Stimulated activated naive CD8-positive, alpha-beta T cell treated with anti-CD3 and anti-CD28 coated beads, Interleukin-15, Interleukin-2, amounts not matched to agents 100 U/mL and 50 U/mL, for 24 hours (primary cell): Measurements from ENCODE around the gene C2orf80.
A peak's percentile ranks its signal among the peaks of the same experiment; 100 is the strongest.
"Not testable (repeated sequence)": the region's sequence is repeated elsewhere in the genome, so short reads cannot be mapped to it uniquely, and the experiment has no call there.

ENCODE experiments used
- ATAC-seq: fragments of 150-1000 bp; cut with Tn5 transposase; one replicate; pipeline ENCODE4 v1.10.0; 2021
- DNase-seq: peaks from one replicate; pipeline ENCODE4 v3.0.0; 2021

C2orf80 gene

DNA sequence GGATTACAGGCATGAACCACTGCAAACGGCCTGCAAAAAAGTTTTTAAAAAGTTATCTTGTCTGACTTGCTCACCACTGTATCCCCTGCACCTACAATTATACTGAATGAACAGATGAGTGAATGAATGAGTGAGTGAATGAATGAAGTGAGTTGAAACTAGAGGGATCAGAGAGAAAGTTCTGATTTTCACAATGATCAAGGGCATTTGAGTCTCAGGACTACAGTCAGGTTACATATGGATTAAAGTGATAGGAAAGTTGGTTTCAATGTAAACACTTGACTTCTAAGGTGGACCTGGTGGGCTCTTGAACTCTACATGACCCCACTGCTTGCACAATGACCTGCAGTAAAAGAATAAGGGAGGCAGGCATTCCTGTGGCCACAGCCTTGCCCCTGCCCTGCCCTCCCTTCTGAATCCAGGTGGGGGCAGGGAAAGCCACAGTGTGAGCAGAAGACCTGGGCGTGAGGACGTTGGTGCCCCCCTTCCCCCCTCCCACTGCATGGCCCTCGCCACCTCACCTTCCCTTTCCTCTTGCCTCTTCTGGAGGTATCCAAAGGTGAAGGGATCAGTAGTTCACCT is 10.7 kb downstream of the C2orf80 start:
- ATAC-seq (no peak), DNase-seq (no peak)

DNA sequence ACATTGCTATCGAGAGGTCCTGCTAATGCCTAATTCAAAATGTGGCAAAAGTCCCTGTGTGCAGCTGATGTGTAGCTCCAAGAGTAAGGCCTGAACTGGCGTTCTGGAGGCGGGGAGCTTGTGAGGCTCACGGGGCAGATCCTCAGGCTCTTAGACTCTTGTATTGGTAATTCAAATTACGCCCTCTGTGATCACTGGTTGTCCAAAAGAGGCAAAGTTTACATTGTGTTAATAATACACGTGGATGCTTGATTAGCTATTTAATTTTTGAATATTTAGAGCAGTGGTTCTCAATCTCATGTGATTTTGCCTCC is 14.0 kb downstream of the C2orf80 start:
- DNase-seq (no peak), ATAC-seq (no peak)

DNA sequence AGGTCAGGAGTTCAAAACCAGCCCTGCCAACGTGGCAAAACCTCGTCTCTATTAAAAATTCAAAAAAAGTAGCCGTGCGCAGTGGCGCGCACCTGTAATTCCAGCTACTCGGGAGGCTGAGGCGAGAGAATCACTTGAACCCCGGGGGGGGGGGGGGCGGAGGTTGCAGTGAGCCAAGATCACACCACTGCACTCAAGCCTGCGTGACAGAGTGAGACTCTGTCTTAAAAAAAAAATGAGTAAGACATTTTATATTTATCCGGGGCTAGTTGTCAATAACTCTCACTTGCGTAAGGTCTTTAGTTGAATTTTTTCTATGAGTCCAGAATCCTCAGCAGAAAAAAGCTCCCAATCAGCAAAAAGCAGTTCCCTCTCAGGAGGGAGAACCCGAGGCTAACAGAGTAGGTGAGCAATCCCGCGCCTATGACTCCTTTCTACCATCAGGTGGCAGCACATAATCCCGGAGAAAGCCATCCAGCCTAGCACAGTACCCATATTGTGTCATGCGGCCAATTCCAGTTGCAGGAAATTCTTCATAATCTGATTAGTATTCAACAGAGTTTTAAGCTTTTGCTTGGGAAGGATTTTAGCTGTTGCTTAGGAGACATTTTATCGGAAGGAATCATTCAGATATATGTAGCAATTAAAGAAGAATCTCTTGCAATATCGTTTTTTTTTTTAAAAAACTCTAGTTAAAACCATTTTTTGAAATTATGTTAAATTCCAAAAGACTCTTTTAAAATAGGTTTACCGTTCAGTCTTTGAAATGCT is 14.6 kb downstream of the C2orf80 start:
- DNase-seq: peak; percentile 63
- peak; percentile 97 for ATAC-seq

DNA sequence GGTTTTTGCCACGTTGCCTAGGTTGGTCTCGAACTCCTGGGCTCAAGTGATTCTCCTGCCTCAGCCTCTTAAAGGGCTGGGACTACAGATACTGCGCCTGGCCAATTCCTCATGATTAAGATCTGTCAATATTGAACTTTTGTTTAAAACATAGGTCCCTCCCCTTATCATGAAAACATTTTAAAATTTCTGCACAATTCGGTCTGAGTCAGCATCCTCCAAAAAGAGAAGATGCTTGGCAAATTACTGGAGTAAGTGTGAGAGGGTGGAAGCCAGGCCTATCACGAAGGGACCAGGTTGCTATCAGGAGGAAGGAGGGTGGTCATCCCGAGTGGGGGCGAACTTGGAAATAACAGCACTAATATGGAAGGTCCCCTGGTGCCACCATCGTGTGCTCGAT is 15.7 kb downstream of the C2orf80 start:
- ATAC-seq: no peak

DNA sequence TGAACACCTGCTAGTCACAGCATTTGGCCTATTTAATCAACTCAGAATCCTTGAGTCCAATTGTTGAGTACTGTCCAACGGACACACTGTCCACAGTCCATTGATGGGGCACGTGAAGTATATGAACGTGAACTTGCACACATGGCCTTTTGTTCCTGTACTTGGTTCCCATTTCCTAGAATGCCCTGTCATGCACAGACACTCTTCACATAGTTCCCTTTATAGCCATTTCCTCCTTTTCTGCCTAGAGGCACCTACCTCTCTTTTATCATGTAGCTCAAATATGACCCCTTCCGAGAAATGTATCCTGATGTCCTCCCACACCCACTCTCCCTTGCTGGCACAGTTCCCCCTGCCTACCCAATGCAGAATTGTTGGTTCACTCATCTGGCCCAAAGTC is 17.7 kb downstream of the C2orf80 start:
- DNase-seq (no peak), ATAC-seq (no peak)

More for the DNA sequence above, 15.7 kb downstream of the C2orf80 start:
- no peak for DNase-seq

DNA sequence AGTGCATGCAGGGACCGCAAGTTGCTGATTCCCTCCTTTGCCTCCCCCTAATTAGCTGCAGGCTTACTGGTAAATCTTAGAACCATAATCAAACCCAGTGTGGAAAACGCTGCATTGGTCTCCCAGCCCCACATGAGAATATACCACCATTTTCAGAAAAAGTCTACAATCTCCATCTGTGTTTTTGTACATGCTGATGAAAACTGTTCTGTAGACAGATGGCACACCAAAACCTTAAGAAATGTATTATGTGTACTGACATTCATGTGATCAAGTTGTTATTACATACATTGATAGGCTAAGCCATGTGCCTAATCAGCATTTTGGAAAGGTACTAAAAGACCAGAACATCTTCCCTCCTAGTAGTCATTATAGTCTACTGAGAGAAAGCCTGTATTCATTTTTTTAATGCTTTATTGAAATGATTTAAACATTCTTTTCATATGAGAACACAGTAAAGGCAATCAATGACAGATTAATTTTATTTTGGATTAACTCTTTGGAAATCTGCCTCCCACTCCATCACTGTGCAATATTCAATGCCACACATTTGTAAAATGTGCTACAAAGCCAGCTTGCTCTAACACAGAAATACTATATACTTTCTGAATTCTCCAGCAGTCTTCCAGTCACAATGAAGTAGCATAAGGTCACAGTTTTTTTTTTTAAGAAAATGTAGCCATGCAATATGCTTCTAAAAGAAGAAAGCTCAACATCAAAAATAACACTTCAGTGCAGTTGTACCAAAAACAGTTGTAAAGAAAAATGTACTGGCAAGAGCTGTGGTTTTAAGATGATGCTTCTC is 24.7 kb downstream of the C2orf80 start:
- DNase-seq: no peak
- no peak for ATAC-seq

DNA sequence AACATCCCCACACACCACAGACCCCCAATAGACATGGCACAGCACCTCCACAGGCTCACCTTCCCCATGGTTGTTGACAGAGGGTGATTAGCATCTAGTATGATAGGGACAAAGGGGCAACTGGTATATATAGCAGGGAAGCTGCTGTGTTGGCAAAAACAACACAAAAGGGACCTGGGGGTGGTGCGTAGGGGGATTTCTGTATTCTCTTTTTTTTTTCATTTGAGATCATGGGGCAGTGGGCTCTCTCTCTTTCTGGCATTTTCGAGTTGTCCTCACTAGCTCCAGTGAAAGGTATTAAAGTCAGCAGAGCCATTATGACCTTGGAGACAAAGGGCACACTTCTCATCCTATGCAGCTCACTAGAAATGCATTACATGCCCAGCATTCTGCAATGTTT is 26.3 kb downstream of the C2orf80 start, which contains the start of gene CRYGA:
TSS of gene CRYGA (minus strand) at position 101 of the 400 bp plus-strand sequence. CDS start at position 68, 33 bp downstream.
- no peak for DNase-seq
- ATAC-seq: no peak

DNA sequence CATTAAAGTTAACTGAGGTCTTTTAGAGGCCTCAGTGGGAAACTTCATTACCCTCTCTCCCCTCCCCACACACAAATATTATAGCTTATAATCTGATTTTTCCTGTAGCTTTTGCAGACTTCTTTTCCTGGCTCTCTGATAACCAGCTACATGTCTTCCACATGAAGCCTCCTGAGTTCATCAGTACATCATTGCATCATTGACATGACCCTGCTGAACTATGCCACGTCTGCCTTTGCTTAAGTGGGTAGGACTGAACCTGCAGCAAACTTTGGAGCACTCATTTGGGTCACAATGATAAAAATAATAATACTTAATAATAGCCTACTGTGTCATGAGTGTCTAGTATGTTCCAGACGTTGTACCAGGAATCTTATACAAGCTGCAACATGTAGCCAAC is 33.4 kb downstream of the C2orf80 start:
- no peak for DNase-seq
- ATAC-seq: no peak

DNA sequence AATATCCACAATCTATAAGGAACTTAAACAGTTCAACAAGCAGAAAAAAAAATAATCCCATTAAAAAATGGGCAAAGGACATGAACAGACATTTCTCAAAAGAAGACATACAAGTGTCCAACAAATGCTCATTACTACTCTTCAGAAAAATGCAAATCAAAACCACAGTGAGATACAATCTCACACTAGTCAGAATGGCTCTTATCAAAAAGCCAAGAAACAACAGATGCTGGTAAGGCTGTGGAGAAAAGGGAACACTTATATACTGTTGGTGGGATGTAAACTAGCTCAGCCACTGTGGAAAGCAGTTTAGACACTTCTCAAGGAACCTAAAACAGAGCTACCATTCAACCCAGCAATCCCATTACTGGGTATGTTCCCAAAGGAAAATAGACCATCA is 36.7 kb downstream of the C2orf80 start:
- no peak for ATAC-seq
- DNase-seq: no peak

DNA sequence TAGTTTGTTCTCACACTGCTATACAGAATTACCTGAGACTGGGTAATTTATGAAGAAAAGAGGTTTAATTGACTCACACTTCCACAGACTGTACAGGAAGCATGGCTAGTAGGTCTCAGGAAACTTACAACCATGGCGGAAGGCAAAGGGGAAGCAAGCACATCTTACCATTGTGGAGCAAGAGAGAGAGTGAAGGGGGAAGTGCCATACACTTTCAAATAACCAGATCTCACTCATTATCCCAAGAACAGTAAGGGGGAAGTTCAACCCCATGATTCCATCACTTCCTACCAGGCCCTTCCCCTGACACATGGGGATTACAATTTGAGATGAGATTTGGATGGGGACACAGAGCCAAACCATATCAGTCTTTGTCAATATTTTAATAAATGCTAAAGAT is 38.9 kb downstream of the C2orf80 start:
- ATAC-seq (no peak), DNase-seq (no peak)

DNA sequence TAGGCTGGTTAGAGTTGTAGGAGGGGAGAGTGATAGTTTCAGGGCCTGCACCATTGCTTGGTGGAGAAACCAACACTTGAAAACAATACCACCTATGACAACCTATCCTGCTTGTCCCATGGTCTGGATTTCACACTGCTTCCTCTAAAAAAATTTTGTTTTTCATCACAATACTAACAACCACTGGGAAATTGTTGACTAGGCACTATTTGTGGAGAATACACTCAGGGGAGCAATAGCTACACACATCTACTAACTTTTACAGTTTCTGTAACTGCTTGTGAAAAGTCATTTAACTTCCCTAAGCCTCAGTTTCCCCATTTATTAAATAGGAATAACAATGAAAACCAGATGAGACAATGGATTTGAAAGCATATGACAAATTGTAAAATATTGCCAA is 39.7 kb downstream of the C2orf80 start:
- DNase-seq (no peak), ATAC-seq (no peak)

DNA sequence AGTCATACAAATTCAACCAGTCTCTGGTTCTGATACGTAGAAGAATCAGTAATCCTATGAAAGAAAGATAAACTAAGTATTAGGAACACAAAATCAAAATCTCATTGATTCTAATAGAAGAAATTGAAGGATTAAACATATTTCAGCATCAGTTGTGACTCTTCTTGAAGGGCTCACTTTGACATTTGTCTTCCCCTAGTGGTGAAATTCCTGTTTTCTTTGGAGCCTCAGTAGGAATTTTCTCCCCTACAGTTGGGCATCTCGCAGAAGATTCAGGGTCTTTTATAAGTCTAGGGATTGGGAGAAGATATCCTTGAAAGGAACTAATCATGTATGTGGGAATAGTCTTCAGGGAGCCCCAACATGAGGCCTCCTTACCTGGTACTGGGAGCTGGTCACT is 41.0 kb downstream of the C2orf80 start:
- DNase-seq (no peak), ATAC-seq (no peak)

DNA sequence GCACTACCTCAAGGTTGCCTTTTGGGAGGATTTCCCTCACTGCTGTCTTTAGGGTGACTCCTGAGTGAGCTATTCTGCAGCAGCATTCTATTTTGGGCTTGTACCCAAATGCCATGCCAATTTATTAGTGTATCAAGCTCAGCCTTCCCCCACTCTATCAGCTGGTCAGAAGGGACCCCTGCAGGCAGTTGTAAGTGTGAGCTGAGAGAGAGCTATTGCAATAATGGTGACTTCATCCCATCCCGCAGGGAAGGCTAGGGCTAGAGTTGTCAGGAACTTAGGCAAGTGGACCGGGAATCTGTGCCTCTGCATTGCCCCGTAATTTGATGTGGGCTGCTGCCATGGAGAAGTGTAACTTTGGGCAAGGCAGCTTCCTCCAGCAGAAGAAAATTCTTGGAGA is 42.1 kb downstream of the C2orf80 start:
- ATAC-seq: no peak
- DNase-seq: no peak

DNA sequence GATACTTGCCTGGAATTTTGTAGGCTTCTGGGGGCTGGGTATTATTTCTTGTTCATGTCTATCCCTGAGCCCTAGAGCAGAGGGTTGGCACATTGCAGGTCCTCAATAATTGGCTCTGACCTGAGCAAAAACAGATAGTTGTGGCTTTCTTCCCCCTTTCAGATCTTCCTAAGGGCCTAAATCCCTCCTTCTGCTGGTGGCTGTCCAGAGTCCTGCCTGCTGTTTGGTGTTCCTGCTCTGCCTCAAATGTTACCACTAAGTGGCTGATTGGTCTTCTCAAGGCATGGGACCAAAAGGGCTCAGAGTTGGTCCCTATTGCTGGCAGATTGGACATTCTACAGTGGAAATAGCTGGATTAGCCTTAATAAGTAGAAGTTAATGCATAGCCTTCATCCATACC is 42.8 kb downstream of the C2orf80 start:
- DNase-seq (no peak), ATAC-seq (no peak)

DNA sequence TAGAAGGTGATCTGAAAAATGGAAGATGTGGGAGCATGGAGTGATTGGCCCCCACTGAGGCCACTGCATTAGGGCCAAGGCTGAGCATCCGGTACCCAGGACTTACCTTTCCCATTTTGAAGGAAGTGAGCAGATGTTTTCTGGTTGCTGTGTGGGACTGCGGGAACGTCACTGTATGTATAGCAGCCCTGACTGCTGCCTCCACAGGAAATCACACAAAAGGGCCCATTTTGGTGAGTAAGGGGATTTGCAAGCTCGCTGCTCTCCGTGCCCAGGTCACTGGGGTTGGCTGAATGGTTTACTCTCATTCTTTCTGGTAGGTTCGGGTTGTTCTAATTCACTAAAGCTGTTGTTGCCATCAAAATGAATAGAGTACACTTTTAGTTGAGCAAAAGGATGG is 43.8 kb downstream of the C2orf80 start, which contains the start of gene CRYGB:
TSS of gene CRYGB (minus strand) at position 153 of the 400 bp plus-strand sequence. CDS start at position 115, 38 bp downstream.
- no peak for ATAC-seq
- DNase-seq: no peak

DNA sequence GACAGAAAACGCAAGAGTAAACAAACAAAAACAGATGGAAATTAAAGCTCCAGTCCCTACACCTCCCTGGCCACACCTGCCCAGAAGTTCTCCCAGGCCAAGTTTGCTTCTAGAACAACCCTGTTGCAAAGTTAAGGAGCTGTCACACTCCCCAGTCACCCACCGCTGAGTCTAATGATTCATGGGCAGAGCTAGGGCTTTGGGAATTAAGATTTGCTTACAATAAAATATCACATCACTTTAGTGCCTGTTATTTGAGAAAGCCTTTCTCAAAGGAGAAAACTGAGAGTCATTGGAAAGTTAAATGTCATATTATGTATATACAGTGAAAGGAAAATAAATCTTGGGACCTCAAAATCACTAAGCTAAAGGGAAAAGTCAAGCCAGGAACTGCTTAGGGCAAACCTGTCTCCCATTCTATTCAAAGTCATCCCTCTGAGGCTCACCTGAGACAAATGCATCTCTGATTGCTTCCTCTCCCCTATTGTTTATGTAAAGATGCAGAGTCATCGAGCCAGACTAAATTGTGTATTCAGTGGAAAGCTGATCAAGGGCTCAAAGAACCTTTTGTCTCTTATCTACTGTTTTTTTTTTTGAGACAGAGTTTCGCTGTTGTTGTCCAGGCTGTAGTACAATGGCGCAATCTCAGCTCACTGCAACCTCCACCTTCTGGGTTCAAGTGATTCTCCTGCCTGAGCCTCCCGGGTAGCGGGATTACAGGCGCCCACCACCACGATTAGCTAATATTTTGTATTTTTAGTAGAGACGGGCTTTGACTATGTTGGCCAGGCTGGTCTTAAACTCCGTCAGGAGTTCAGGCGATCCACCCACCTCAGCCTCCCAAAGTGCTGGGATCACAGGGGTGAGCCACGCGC is 46.7 kb downstream of the C2orf80 start:
- no peak for ATAC-seq
- DNase-seq: no peak

DNA sequence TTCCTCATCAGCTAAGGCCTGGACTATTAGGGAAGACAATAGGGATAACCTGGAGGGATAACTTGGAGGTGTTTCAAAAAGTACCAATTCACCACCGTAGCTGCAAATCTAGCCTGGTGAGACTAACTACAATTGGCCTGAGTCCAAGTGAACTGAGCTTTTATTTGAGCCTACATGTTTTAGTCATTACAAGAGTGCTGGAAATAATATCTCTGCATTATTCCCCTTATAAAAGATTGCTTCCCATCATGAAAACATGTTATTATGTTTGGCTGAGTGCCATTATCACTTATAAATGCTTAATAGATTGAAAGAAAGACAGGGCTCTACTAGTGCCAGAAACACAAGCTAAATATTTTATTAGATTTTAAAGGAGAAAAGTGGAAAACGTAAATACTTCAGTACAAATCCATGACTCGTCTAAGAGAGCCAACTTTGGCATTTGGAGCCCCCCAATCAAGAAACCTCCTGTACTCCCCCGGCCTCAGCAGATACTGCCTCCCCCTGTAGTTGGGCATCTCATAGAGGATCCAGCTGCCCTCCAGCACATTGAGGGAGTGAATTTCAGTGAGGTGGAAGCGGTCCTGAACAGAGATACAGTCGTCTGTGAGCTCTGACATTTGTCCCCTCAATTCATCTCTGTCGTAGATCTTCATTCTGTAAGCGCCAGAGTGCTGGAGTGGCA is 47.4 kb downstream of the C2orf80 start:
- no peak for ATAC-seq

DNA sequence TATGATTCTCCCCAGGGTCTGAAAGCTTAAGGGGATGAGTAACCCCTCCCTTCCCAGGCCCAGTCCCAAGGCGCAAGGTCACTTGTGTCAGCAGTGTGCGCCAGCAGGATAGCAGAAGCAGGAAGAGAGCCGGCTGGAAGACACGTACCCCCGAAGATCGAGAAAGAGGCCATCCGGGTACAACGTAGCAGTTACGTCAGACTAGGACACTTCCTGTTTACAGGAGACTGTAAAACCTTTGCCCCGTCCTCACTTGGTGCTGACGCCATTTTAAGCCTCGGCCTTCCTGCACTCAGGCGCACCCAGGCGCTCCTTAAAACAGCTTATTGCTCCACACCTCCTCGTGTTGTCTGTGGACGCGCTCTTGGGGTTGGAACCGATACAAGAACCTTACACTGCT is 50.4 kb downstream of the C2orf80 start:
- DNase-seq: no peak
- ATAC-seq: no peak

More for the DNA sequence above, 47.4 kb downstream of the C2orf80 start:
- no peak for DNase-seq

DNA sequence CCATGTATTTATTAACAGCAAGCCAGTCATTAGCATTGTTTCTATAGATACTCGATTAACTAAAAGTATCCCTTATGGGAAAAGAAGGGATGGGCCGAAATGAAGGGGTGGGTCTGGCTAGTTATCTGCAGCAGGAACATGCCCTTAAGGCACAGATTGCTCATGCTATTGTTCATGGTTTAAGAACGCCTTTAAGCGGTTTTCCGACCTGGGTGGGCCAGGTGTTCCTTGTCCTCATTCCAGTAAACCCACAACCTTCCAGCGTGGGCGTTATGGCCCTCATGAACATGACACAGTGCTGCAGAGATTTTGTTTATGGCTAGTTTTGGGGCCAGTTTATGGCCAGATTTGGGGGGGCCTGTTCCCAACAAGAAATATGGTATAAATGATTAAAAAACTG is 51.5 kb downstream of the C2orf80 start:
- DNase-seq, ATAC-seq: not testable (repeated sequence)

DNA sequence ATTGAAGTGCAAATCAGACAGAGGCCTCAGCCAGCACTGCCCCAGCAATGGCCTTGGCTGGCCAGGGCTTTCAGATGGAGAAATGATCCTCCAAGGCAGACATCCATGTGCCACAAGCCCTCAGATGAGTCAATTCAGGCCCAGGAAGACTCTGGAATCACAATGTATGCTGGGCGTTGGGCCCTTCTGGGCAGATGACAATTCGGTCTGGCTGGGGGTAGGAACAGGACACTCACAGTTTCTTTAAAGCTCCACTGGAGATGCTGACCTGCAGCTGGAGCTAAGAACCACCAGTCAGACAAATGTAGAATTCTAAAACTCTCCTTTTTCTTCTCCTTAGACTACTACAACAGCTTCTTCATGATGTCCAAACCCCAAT is 53.1 kb downstream of the C2orf80 start:
- DNase-seq: no peak

More for the DNA sequence above, 53.1 kb downstream of the C2orf80 start:
- no peak for ATAC-seq
